Vagina (tissue), 2 donors: Measurements from ENCODE around the gene RABGEF1. TPM values are rescaled to one million over a fixed set of nuclear protein-coding genes. Genes with fewer than 3 reads are reported as not detected.
"Not testable (repeated sequence)": the region's sequence is repeated elsewhere in the genome, so short reads cannot be mapped to it uniquely, and the experiment has no call there.

Experiments used
- DNase-seq, 2 donors: peaks; one replicate each; pipeline ENCODE4 v3.0.0-alpha.2; 2017; ENCODE audit errors: extremely low spot score in 2 of 2
- H3K27ac ChIP-seq: fragments of 200-600 bp; sonication (generic); one replicate; pipeline ENCODE4 v1.5.1; 2019
- H3K27me3 ChIP-seq: fragments of 200-600 bp; sonication (generic); one replicate; pipeline ENCODE4 v1.5.1; 2019
- H3K36me3 ChIP-seq, 2 donors: fragments of 200-600 bp; sonication (generic); one replicate each; pipeline ENCODE4 v1.5.1; 2017 to 2019
- H3K4me1 ChIP-seq: fragments of 200-600 bp; sonication (generic); one replicate; pipeline ENCODE4 v1.5.1; 2019
- H3K4me3 ChIP-seq, 2 donors: fragments of 200-600 bp; sonication (generic); 1 replicate in 1 of 2; 2 replicates in 1 of 2; pipeline ENCODE4 v1.5.1; 2016 to 2019
- H3K9me3 ChIP-seq: fragments of 200-600 bp; sonication (generic); one replicate; pipeline ENCODE4 v1.5.1; 2019
- CTCF ChIP-seq, 3 experiments: fragments of 450-650 bp in 2 of 3; fragments of 200-600 bp in 1 of 3; sonication (generic) in 1 of 3; IDR thresholded peaks; one replicate each; pipeline ENCODE4 v1.5.1; 2017 to 2019; ENCODE audit warnings: antibody characterized with exemption in 3 of 3, mild to moderate bottlenecking in 2 of 3, moderate library complexity in 2 of 3
- POLR2A ChIP-seq, 2 donors: fragments of 450-650 bp; IDR thresholded peaks; one replicate each; pipeline ENCODE4 v1.6.1; 2017; ENCODE audit warnings: antibody characterized with exemption in 2 of 2, mild to moderate bottlenecking in 2 of 2, moderate library complexity in 2 of 2
- POLR2AphosphoS5 ChIP-seq, 2 donors: sonication (generic); formaldehyde crosslinking; IDR thresholded peaks; one replicate each; pipeline ENCODE4 v1.9.0; 2017; ENCODE audit warnings: antibody characterized with exemption in 2 of 2, mild to moderate bottlenecking in 2 of 2, low read depth in 1 of 2; ENCODE audit not compliant: insufficient read depth in 1 of 2
- intact Hi-C: fragments of 100-400 bp; cut with DNase I; formaldehyde crosslinking; loops from one replicate; pipeline ENCODE4 v1.15.1; 2023
- total RNA-seq: library from RNA; depleted of rRNA; stranded (reverse); fragments of >200 nt; gene quantifications from one replicate; pipeline ENCODE4 v1.2.3, GENCODE V29; 2016

Gene RABGEF1
- total RNA-seq, 1 donor from 2014 or later = 27.7 TPM

- DNase-seq = no peak
- Histone ChIP-seq H3K4me3 (no peak overlapping the region), H3K9me3 (no peaks in the 10 kb centered on the region), H3K27ac (no peak overlapping the region), H3K4me1 (peaks cover 5% of the 10 kb centered on the region), H3K27me3 (no peaks in the 10 kb centered on the region), H3K36me3 (no peaks in the 10 kb centered on the region)
- TF ChIP-seq POLR2AphosphoS5 (IDR thresholded peaks at IDR 0.05; ENCODE audit: insufficient read depth in 1 of 2, low read depth in 1 of 2) (no peak), POLR2A (IDR thresholded peaks at IDR 0.05) (no peak), CTCF (IDR thresholded peaks at IDR 0.05) (no peak)
- intact Hi-C loops = no loop called here
Measured at GRCh38 chr7:66756889-66757288, 16.4 kb downstream of the RABGEF1 start.

GRCh38 chr7:66757939-66758338, 17.4 kb downstream of the RABGEF1 start:
- no peak for TF ChIP-seq POLR2A (IDR thresholded peaks at IDR 0.05)
- TF ChIP-seq CTCF (IDR thresholded peaks at IDR 0.05) = no peak
- TF ChIP-seq POLR2AphosphoS5 (IDR thresholded peaks at IDR 0.05; ENCODE audit: insufficient read depth in 1 of 2, low read depth in 1 of 2) = no peak

GRCh38 chr7:66758950-66759628, 18.6 kb downstream of the RABGEF1 start:
- Histone ChIP-seq H3K27ac (no peak overlapping the region), H3K27me3 (no peaks in the 10 kb centered on the region), H3K4me3 (no peak overlapping the region), H3K4me1 (peaks cover 5% of the 10 kb centered on the region), H3K9me3 (no peaks in the 10 kb centered on the region), H3K36me3 (no peaks in the 10 kb centered on the region)
- DNase-seq = no peak
- TF ChIP-seq POLR2AphosphoS5 (IDR thresholded peaks at IDR 0.05; ENCODE audit: insufficient read depth in 1 of 2, low read depth in 1 of 2) (no peak), CTCF (IDR thresholded peaks at IDR 0.05) (no peak), POLR2A (IDR thresholded peaks at IDR 0.05) (no peak)
- intact Hi-C loops = no loop called here

More at GRCh38 chr7:66757939-66758338, 17.4 kb downstream of the RABGEF1 start:
- Histone ChIP-seq H3K27me3 (no peaks in the 10 kb centered on the region), H3K27ac (no peak overlapping the region), H3K4me3 (no peak overlapping the region), H3K36me3 (no peaks in the 10 kb centered on the region), H3K4me1 (peaks cover 5% of the 10 kb centered on the region), H3K9me3 (no peaks in the 10 kb centered on the region)
- intact Hi-C loops = no loop called here
- no peak for DNase-seq

GRCh38 chr7:66763183-66763582, 22.6 kb downstream of the RABGEF1 start:
- H3K4me1 ChIP-seq, H3K27me3 ChIP-seq, H3K4me3 ChIP-seq, DNase-seq, H3K9me3 ChIP-seq, H3K27ac ChIP-seq, H3K36me3 ChIP-seq, intact Hi-C loops: not testable (repeated sequence)

GRCh38 chr7:66763633-66764355, 23.3 kb downstream of the RABGEF1 start:
- H3K4me3 ChIP-seq, DNase-seq, H3K27me3 ChIP-seq, H3K4me1 ChIP-seq, H3K27ac ChIP-seq, intact Hi-C loops, H3K9me3 ChIP-seq, H3K36me3 ChIP-seq: not testable (repeated sequence)

GRCh38 chr7:66764905-66765304, 24.4 kb downstream of the RABGEF1 start:
- H3K27ac ChIP-seq, DNase-seq, H3K27me3 ChIP-seq, H3K36me3 ChIP-seq, intact Hi-C loops, H3K4me3 ChIP-seq, H3K9me3 ChIP-seq: not testable (repeated sequence)
- peaks cover 16% of the 10 kb centered on the region for H3K4me1 ChIP-seq

- DNase-seq, intact Hi-C loops, H3K9me3 ChIP-seq, H3K27ac ChIP-seq, H3K4me3 ChIP-seq, H3K27me3 ChIP-seq, H3K36me3 ChIP-seq: not testable (repeated sequence)
- H3K4me1 ChIP-seq = peaks cover 18% of the 10 kb centered on the region
Measured at GRCh38 chr7:66765322-66766025, 24.9 kb downstream of the RABGEF1 start.
